Stimulated activated CD4-positive, alpha-beta T cell treated with anti-CD3 and anti-CD28 coated beads, TNF-alpha, amount 100 ng/mL, for 48 hours (primary cell): ENCODE measurements around the gene ZNF782.
"Not testable (repeated sequence)": the region's sequence is repeated elsewhere in the genome, so short reads cannot be mapped to it uniquely, and the experiment has no call there.

ENCODE experiments used
- DNase-seq, 3 donors: peaks; one replicate each; pipeline ENCODE4 v3.0.0-alpha.2; 2020; ENCODE audit warnings: low read depth in 3 of 3

ZNF782 gene

DNA sequence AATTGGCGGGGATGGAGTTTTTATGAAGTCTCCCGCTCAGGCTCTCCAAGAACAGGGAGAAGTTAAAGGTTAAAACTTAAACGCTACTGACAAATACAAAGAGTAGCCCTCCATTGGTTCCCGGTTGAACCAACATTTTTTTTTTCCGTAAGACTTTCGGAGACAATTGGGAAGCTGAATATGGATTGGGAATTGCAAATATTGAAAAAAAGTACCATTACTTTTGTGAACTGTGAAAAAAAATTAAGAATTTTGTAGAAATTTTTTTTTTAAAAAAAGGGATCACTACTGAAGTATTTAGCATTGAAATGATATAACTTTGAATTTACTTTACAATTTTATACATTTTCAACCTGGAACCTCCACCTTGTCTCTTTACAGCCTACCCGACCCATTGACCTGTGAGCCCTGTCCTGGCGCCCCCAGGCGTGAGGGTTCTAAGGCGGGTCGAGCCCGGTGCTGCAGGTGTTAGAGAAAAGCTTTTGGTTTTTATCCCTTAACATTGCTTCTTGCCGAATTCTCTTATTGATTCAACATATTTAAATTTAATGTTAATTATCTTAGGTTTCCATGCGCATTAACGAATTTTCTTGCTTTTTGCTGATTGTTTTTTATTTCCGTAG lies 448 bp upstream of the ZNF782 start:
- no peak for DNase-seq

DNA sequence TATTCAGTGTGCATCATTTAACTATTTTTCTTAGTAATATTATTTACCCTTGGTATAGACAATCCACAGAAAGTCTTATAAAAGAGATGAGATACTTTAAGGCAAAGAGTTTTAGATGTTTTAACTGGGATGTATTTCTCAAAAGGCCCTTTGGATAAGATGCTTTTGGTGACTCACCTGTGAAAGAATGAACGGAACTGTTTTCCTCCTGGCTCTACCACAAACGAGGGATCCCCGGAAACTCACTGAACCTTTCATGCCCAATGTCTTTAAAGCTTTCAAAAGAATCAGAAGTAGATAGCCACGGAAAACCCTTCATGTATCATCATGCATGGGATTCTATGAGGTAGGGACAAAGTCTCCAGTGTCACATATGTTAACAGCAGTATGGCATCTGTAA lies 1.6 kb downstream of the ZNF782 start:
- no peak for DNase-seq

DNA sequence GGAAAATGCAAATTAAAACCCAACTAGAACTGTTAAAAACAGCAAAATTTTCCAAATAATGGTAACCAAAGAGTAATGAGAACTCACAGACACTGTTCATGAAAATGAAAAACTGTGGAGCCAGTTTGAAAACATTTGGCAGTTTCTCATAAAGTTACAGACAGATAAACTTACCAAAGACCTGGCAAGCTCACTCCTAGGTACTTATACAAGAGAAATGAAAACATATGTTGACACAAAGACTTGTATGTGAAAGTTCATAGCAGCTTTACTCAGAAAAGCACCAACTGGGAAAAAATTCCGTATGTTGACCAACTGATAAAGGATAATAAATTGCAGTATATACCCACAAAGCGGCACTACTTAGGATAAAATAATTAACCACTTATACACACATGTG lies 10.3 kb downstream of the ZNF782 start:
- no peak for DNase-seq

DNA sequence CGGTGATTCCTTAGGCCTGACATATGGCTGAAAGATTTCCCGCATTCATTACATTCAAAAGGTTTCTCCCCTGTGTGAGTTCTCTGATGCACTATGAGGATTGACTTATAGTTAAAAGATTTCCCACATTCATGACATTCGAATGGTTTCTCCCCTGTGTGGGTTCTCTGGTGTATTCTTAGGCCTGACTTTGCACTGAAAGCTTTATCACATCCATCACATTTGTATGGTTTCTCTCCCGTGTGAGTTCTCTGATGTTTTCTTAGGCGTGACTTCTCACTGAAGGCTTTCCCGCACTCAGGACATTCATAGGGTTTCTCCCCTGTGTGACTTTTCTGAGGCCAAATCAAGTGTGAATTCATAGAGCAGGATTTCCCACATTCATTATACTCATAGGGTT lies 35.8 kb downstream of the ZNF782 start:
- no peak for DNase-seq

DNA sequence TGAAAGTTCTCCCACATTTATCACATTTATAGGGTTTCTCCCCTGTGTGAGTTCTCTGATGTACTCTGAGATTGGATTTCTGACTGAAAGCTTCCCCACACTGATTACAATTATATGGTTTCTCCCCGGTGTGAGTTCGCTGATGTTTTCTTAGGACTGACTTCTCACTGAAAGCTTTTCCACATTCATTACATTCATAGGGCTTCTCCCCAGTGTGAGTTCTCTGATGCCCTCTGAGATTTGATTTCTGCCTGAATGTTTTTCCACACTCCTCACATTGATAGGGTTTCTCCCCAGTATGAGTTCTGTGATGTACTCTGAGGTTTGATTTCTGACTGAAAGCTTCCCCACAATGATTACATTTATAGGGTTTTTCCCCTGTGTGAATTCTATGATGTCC lies 36.3 kb downstream of the ZNF782 start:
- no peak for DNase-seq

DNA sequence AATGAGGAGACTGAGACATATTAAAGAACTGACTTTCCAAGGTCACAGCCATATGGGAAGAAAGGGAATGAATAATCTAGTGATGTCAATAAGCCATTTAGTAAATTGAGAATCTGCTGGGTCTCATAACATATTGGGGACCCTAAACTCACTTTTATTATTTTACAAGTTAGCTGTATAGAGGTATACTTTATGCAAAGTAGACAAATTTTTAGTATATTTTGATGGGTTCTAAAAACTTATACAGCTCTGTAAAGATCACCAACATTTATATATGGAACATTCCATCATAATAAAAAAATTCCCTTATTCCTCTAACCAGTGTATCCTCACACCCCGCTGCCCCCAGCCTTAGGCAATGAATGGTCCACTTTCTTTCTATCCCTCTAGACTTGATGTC lies 40.7 kb downstream of the ZNF782 start:
- no peak for DNase-seq

DNA sequence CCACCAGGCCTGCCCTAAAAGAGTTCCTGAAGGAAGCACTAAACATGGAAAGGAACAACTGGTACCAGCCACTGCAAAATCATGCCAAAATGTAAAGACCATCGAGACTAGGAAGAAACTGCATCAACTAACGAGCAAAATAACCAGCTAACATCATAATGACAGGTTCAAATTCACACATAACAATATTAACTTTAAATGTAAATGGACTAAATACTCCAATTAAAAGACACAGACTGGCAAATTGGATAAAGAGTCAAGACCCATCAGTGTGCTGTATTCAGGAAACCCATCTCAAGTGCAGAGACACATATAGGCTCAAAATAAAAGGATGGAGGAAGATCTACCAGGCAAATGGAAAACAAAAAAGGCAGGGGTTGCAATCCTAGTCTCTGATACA lies 55.4 kb downstream of the ZNF782 start:
- not testable (repeated sequence) for DNase-seq

DNA sequence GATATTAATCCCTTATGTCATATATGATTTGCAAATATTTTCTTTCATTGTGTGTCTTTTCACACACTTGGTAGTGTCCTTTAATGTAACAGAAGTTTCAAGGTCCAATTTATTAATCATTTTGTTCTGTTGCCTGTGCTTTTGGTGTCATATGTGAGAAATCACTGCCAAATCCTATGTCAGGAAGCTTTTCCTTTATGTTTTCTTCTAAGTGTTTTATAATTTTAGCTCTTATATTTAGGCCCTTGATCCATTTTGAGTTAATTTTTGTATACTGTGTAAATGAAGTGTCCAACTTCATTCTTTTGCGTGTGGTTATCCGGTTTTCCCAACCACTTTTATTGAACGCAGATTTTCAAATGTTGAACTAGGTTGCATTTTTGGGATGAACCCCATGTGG lies 70.3 kb downstream of the ZNF782 start:
- no peak for DNase-seq

DNA sequence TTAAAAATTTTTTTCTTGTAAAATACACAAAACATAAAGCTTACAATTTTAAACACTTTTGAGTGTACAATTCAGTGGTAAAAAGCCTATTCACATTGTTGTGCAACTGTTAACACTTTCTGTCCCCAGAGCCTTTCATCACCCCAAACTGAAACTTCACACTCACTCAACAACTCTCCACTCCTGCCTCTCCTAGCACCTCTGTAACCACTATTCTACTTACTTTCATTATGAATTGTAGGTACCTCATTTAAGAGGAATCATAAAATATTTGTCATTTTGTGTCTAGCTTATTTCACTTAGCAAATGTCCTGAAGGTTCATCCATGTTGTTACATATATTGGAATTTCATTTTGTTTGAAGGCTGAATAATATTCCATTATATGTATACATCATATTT lies 72.1 kb downstream of the ZNF782 start:
- no peak for DNase-seq

DNA sequence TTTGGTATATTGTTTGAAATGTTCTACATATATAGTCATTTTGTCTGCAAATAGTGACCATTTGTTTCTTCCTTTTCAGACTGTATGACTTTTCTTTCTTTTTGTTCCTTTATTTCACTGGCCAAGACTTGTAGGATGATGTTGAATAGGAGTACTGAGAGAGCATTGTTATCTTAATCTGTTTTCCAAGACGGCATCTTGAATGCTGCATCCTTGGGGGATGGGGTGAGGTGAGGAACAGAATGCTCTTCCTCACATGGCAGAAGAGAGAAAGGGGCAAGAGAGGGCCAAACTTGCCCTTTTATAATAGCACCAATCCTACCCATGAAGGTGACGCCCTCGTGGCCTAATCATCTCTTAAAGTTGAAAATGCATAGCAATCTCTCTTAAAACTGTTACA lies 72.8 kb downstream of the ZNF782 start:
- no peak for DNase-seq

DNA sequence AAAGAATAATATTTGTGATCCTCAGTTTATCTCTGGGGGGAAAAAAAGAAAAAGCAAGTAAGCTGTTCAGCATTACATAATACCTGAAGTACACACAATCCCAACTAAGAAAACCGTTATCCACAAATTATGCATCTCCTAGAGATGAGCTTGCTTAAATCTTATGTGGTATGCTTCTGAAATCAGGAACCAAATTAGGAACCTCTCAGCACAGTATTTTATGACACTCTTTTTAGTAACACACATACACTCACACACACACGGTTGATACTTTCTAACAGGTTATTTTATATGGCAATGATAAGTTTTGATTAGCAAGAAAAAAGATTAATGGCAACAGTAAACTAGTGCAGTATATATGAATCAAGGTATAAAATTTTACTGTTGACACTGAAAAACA lies 75.2 kb downstream of the ZNF782 start:
- DNase-seq, result no peak

DNA sequence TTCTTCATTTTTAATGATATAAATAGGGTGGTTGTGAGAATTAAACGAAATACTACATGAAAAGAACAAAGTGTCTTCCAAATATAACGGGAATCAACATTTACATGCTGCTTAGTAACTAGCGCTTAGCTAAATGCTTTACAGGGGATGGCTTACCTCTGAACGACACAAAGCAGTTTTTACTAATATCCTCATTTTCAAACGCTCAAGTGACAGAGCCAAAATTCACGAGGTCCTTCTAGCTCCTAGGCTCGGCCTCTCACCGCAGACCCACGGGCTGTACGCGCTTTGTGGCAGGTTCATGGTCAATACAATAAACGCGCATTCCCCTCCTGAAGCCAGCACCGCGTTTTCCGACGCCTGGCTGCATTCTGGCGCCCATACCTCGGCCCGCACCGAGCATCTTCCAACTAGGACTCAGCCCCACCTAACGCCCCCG lies 76.9 kb downstream of the ZNF782 start:
- DNase-seq, result no peak

DNA sequence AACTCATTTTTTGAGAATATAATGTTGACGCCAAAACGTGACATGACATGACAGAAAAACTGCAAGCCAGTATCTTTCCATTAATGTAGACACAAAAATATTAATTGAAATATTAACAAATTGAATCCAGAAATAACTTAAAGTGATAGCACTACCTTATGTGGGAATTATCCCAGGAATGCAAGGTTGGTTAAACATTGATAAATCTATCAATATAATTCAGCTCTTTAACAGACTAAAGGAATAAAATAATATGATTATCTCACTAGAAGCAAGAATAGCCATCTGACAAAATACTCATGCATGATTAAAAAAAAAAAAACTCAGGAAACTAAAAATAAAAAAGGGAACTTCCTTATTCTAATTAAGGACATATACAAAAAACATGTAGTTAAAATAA lies 83.2 kb downstream of the ZNF782 start:
- DNase-seq, result no peak

DNA sequence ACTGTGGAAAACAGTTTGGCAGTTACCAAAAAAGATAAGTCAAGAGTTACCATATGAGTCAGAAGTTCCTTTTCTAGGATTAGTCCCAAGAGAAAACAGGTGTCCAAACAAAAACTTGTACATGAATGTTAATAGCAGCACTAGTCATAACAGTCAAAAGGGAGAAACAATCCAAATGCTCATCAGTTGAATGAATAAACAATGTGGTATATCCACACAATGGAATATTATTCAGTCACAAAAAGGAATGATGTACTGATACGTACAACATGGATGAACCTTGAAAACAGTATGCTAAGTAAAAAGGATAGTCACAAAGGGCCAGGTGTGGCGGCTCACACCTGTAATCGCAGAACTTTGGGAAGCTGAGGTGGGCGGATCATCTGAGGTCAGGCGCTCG lies 84.3 kb downstream of the ZNF782 start:
- no peak for DNase-seq
